ENCODE measurements around the gene BMPR1A. TPM values are rescaled to one million over a fixed set of nuclear protein-coding genes. Genes with fewer than 3 reads are reported as not detected.
A peak's percentile ranks its signal among the peaks of the same experiment; 100 is the strongest.

BMPR1A gene
- total and polyA plus RNA-seq, 4 donors: 2.2 to 16.0 (median 8.9) TPM

DNA sequence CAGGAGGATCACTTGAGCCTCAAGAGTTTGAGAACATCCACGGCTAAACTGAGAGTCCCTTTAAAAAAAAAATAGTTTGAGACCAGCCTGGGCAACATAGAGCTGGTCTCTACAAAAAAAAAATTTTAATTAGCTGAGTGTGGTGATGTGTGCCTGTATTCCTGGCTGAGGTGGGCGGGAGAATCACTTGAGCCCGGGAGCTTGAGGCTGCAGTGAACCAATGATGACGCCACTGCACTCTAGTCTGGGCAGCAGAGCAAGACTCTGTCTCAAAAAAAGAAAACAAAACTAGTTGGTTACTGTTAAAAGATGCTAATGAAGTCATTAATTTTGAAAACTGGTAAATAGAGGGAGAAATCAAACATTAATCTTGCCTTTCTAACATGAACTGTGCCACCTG lies 124.6 kb downstream of the BMPR1A start:
- DNase-seq (ENCODE audit: low spot score): no peak

DNA sequence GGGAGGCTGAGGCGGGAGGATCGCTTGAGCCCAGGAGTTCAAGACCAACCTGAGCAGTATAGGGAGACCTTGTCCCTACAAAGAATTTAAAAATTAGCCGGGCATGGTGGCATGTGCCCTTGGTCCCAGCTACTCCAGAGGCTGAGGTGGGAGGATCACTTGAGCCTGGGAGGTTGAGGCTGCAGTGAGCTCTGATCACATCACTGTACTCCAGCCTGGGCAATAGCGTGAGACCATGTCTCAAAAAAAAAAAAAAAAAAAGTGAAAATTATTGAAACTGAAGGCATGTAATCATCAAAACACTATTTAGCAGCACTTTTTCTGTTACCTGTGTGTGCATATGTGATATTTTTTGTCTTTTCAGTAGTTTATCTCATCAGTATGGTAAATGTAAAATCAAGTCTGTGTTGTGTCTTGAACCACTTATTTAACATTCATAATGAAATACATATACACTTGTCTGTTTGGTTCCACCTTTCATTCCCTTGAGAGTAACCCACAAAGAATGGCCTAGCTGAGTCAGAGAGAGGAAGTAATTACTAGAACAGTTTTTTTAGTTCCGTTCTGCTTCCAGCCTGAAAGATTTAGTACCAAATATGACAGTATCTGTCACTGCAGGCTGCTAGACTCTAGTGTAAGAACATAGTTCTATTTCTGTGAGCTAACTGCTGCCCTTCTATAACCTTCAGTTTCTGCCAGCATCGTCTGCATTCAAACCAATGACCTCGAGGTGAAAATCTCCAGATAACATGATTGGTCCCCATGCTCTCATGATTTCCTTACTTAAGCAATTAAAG lies 132.4 kb downstream of the BMPR1A start:
- Histone ChIP-seq H3K36me3 (ENCODE audit: control insufficient read depth in 4 of 4, insufficient read depth in 3 of 4, low read depth in 1 of 4, low read length in 3 of 4) (peaks cover 0 to 3% (median 0%) of the 10 kb centered on the region in 4 donors), H3K4me1 (ENCODE audit: control insufficient read depth in 4 of 4, insufficient read depth in 4 of 4, low read length in 3 of 4) (no peaks in the 10 kb centered on the region), H3K27ac (ENCODE audit: low read depth in 1 of 2, low read length in 2 of 2) (no peak overlapping the region), H3K9ac (ENCODE audit: low read depth in 1 of 2, low read length in 2 of 2) (no peak overlapping the region), H3K4me3 (ENCODE audit: low read depth in 1 of 3, low read length in 3 of 3) (no peak overlapping the region), H3K9me3 (ENCODE audit: control insufficient read depth in 4 of 4, low read length in 3 of 4) (no peaks in the 10 kb centered on the region), H3K27me3 (ENCODE audit: control insufficient read depth in 4 of 4, insufficient read depth in 4 of 4, low read length in 3 of 4) (no peaks in the 10 kb centered on the region)
- 76% methylated on average over 7 of the region's 7 CpGs for WGBS
- no peak for DNase-seq (ENCODE audit: low spot score)
- TF ChIP-seq, protein P1, sequence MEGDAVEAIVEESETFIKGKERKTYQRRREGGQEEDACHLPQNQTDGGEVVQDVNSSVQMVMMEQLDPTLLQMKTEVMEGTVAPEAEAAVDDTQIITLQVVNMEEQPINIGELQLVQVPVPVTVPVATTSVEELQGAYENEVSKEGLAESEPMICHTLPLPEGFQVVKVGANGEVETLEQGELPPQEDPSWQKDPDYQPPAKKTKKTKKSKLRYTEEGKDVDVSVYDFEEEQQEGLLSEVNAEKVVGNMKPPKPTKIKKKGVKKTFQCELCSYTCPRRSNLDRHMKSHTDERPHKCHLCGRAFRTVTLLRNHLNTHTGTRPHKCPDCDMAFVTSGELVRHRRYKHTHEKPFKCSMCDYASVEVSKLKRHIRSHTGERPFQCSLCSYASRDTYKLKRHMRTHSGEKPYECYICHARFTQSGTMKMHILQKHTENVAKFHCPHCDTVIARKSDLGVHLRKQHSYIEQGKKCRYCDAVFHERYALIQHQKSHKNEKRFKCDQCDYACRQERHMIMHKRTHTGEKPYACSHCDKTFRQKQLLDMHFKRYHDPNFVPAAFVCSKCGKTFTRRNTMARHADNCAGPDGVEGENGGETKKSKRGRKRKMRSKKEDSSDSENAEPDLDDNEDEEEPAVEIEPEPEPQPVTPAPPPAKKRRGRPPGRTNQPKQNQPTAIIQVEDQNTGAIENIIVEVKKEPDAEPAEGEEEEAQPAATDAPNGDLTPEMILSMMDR (IDR thresholded peaks at IDR 0.05; ENCODE audit: low read depth, low read length, missing input control): no peak
- peak in 1 of 2 donors; percentile 6 for TF ChIP-seq RAD21 (IDR thresholded peaks at IDR 0.05)
- TF ChIP-seq, protein P2, sequence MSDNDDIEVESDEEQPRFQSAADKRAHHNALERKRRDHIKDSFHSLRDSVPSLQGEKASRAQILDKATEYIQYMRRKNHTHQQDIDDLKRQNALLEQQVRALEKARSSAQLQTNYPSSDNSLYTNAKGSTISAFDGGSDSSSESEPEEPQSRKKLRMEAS (IDR thresholded peaks at IDR 0.05): no peak
- no peak for TF ChIP-seq JUND (IDR thresholded peaks at IDR 0.05)
- TF ChIP-seq HNF4G (IDR thresholded peaks at IDR 0.05): no peak
- no peak for TF ChIP-seq SP1 (IDR thresholded peaks at IDR 0.05)
- peak; percentile 65 for TF ChIP-seq NR2F2 (IDR thresholded peaks at IDR 0.05)
- peak; percentile 34 to 40 for TF ChIP-seq RXRA (IDR thresholded peaks at IDR 0.05)

More for the DNA sequence above, 124.6 kb downstream of the BMPR1A start:
- no peak for TF ChIP-seq SP1 (IDR thresholded peaks at IDR 0.05)
- TF ChIP-seq EGR1 (IDR thresholded peaks at IDR 0.05; ENCODE audit: low read depth in 2 of 2): no peak
- no peak for TF ChIP-seq RAD21 (IDR thresholded peaks at IDR 0.05)
- no peak for TF ChIP-seq FOXA1 (IDR thresholded peaks at IDR 0.05)
- no peak for TF ChIP-seq NR2F2 (IDR thresholded peaks at IDR 0.05)
- TF ChIP-seq JUND (IDR thresholded peaks at IDR 0.05): no peak
- TF ChIP-seq TAF1 (conservative IDR thresholded peaks at IDR 0.05): no peak
- WGBS: 98% methylated on average over 4 of the region's 4 CpGs
- Histone ChIP-seq H3K36me3 (ENCODE audit: control insufficient read depth in 4 of 4, insufficient read depth in 3 of 4, low read depth in 1 of 4, low read length in 3 of 4) (no peaks in the 10 kb centered on the region), H3K27ac (ENCODE audit: low read depth in 1 of 2, low read length in 2 of 2) (no peak overlapping the region), H3K27me3 (ENCODE audit: control insufficient read depth in 4 of 4, insufficient read depth in 4 of 4, low read length in 3 of 4) (no peaks in the 10 kb centered on the region), H3K4me3 (ENCODE audit: low read depth in 1 of 3, low read length in 3 of 3) (no peak overlapping the region), H3K4me1 (ENCODE audit: control insufficient read depth in 4 of 4, insufficient read depth in 4 of 4, low read length in 3 of 4) (no peaks in the 10 kb centered on the region), H3K9ac (ENCODE audit: low read depth in 1 of 2, low read length in 2 of 2) (no peak overlapping the region), H3K9me3 (ENCODE audit: control insufficient read depth in 4 of 4, low read length in 3 of 4) (no peaks in the 10 kb centered on the region)

DNA sequence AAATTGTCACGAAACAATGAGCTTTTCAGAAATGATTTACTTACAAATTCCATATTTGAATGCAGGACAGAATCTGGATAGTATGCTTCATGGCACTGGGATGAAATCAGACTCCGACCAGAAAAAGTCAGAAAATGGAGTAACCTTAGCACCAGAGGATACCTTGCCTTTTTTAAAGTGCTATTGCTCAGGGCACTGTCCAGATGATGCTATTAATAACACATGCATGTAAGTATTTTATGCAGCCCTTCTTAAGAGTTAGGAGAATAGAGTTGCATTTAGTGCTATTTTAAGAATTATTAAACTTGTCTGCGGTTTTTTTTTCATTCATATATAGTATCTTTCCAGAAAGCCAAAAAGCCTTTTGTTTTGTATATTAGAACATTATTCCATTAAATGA lies 133.6 kb downstream of the BMPR1A start:
- H3K4me3 ChIP-seq (ENCODE audit: low read depth in 1 of 3, low read length in 3 of 3): no peak overlapping the region
- TF ChIP-seq EGR1 (IDR thresholded peaks at IDR 0.05; ENCODE audit: low read depth in 2 of 2): no peak
- no peak for TF ChIP-seq NR2F2 (IDR thresholded peaks at IDR 0.05)
- TF ChIP-seq RAD21 (IDR thresholded peaks at IDR 0.05): no peak
- no peak for TF ChIP-seq YY1 (IDR thresholded peaks at IDR 0.05)
- no peak for TF ChIP-seq SP1 (IDR thresholded peaks at IDR 0.05)
- TF ChIP-seq, protein P3, sequence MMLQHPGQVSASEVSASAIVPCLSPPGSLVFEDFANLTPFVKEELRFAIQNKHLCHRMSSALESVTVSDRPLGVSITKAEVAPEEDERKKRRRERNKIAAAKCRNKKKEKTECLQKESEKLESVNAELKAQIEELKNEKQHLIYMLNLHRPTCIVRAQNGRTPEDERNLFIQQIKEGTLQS (IDR thresholded peaks at IDR 0.05): no peak
- TF ChIP-seq, protein P1 (IDR thresholded peaks at IDR 0.05; ENCODE audit: low read depth, low read length, missing input control): no peak
- no peak for TF ChIP-seq RXRA (IDR thresholded peaks at IDR 0.05)
- no peak for TF ChIP-seq HNF4A (conservative IDR thresholded peaks at IDR 0.05)
- TF ChIP-seq FOXA2 (IDR thresholded peaks at IDR 0.05): no peak
- TF ChIP-seq, protein P2 (IDR thresholded peaks at IDR 0.05): no peak
- TF ChIP-seq GABPA (IDR thresholded peaks at IDR 0.05 in 1 of 2, conservative IDR thresholded peaks at IDR 0.05 in 1 of 2): no peak
- TF ChIP-seq, protein P4, sequence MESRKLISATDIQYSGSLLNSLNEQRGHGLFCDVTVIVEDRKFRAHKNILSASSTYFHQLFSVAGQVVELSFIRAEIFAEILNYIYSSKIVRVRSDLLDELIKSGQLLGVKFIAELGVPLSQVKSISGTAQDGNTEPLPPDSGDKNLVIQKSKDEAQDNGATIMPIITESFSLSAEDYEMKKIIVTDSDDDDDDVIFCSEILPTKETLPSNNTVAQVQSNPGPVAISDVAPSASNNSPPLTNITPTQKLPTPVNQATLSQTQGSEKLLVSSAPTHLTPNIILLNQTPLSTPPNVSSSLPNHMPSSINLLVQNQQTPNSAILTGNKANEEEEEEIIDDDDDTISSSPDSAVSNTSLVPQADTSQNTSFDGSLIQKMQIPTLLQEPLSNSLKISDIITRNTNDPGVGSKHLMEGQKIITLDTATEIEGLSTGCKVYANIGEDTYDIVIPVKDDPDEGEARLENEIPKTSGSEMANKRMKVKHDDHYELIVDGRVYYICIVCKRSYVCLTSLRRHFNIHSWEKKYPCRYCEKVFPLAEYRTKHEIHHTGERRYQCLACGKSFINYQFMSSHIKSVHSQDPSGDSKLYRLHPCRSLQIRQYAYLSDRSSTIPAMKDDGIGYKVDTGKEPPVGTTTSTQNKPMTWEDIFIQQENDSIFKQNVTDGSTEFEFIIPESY (IDR thresholded peaks at IDR 0.05): no peak
- 94% methylated on average over 3 of the region's 3 CpGs for WGBS
- H3K9ac ChIP-seq (ENCODE audit: low read depth in 1 of 2, low read length in 2 of 2): no peak overlapping the region
- no peaks in the 10 kb centered on the region for H3K27me3 ChIP-seq (ENCODE audit: control insufficient read depth in 4 of 4, insufficient read depth in 4 of 4, low read length in 3 of 4)
- DNase-seq (ENCODE audit: low spot score): no peak
- no peaks in the 10 kb centered on the region for H3K9me3 ChIP-seq (ENCODE audit: control insufficient read depth in 4 of 4, low read length in 3 of 4)
- no peaks in the 10 kb centered on the region for H3K4me1 ChIP-seq (ENCODE audit: control insufficient read depth in 4 of 4, insufficient read depth in 4 of 4, low read length in 3 of 4)
- no peak overlapping the region for H3K27ac ChIP-seq (ENCODE audit: low read depth in 1 of 2, low read length in 2 of 2)
- peaks cover 0 to 3% (median 0%) of the 10 kb centered on the region in 4 donors for H3K36me3 ChIP-seq (ENCODE audit: control insufficient read depth in 4 of 4, insufficient read depth in 3 of 4, low read depth in 1 of 4, low read length in 3 of 4)
